Muscle of leg (tissue), 11 donors: ENCODE measurements around the gene CLCN5. TPM values are rescaled to one million over a fixed set of nuclear protein-coding genes. Genes with fewer than 3 reads are reported as not detected.

Source experiments
- DNase-seq: peaks from one replicate; pipeline ENCODE4 v3.0.0; 2013
- H3K27ac ChIP-seq: one replicate; pipeline ENCODE4 v1.5.1; 2013; ENCODE audit warnings: mild to moderate bottlenecking, low read length, control low read depth
- H3K27me3 ChIP-seq: one replicate; pipeline ENCODE4 v1.6.1; 2013; ENCODE audit warnings: low read length; ENCODE audit not compliant: control insufficient read depth, insufficient read depth
- H3K36me3 ChIP-seq: one replicate; pipeline ENCODE4 v1.6.1; 2013; ENCODE audit warnings: low read length; ENCODE audit not compliant: control insufficient read depth, insufficient read depth
- H3K4me1 ChIP-seq: one replicate; pipeline ENCODE4 v1.6.1; 2013; ENCODE audit warnings: low read length; ENCODE audit not compliant: control insufficient read depth, insufficient read depth
- H3K4me3 ChIP-seq: one replicate; pipeline ENCODE4 v1.5.1; 2013; ENCODE audit warnings: low read length, control low read depth
- H3K9me3 ChIP-seq: replicated peaks from 2 replicates; pipeline ENCODE4 v1.6.1; 2013; ENCODE audit warnings: low read depth, low read length; ENCODE audit not compliant: control insufficient read depth
- WGBS: methylation state at CpG from one replicate; pipeline ENCODE4 v1.1.5; 2013; ENCODE audit warnings: missing lambda C conversion rate; ENCODE audit not compliant: insufficient coverage; 5-methylcytosine and 5-hydroxymethylcytosine counted together
- polyA plus RNA-seq, 8 donors: library from polyadenylated mRNA; unstranded; fragments of 120-200 nt; gene quantifications; one replicate each; pipeline versions ENCODE4 v1.2.1 to v1.2.3, GENCODE V29; 2013; ENCODE audit warnings: inconsistent platforms in 1 of 8, low replicate concordance in 1 of 8; ENCODE audit not compliant: insufficient read length in 8 of 8, insufficient read depth in 1 of 8
- total RNA-seq: library from RNA; stranded (reverse); fragments of 120-200 nt; gene quantifications from one replicate; pipeline ENCODE4 v1.2.4, GENCODE V29; 2013

CLCN5 gene
- total and polyA plus RNA-seq, 9 donors = 70.4 to 107 (median 85.3) TPM

DNA sequence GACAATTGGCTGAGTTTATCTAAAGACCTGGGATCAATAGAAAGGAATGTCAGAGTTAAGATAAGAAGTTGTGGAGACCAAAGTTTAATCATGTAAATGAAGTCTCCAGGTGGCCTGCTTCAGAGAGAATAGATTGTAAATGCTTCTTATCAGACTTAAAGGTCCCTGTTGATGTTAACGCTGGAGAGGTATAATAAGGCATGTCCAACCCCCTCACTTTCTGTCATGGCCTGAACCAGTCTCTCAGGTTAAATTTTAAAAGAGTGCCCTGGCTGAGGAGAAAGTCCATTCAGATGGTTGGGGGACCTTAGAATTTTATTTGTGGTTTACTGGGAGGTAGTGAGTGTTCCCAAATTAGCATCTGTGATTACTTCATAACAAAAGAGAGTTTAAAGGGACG, 191.7 kb downstream of the CLCN5 start:
- 20% methylated on average over 1 of the region's 2 CpGs for WGBS
- Histone ChIP-seq H3K9me3 (no peaks in the 10 kb centered on the region), H3K36me3 (no peaks in the 10 kb centered on the region), H3K4me3 (no peak overlapping the region), H3K27me3 (peaks cover 2% of the 10 kb centered on the region), H3K4me1 (peaks cover 2% of the 10 kb centered on the region), H3K27ac (no peak overlapping the region)
- DNase-seq = no peak

DNA sequence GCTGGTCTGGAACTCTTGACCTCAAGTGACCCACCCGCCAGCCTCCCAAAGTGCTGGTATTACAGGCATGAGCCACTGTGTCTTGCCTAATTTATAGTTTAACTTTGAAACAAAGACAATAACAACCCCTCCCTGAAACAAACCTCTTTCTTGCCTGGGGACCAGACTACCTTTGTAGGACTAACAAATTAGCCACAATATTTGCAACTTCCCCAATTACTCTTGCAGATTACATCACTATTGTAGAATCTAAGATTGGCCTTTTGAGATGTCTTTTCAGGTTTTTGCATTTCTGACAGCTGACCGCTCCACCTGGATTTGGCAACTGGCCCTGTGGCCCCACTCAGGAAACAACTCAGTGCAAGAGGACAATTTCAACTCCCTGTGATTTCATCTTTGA, 193.6 kb downstream of the CLCN5 start:
- H3K36me3 ChIP-seq = no peaks in the 10 kb centered on the region
- H3K9me3 ChIP-seq = no peaks in the 10 kb centered on the region
- 88% methylated on average over 1 of the region's 2 CpGs for WGBS
- H3K27ac ChIP-seq = no peak overlapping the region
- peaks cover 3% of the 10 kb centered on the region for H3K27me3 ChIP-seq
- no peak for DNase-seq
- no peak overlapping the region for H3K4me3 ChIP-seq
- H3K4me1 ChIP-seq = peaks cover 2% of the 10 kb centered on the region

DNA sequence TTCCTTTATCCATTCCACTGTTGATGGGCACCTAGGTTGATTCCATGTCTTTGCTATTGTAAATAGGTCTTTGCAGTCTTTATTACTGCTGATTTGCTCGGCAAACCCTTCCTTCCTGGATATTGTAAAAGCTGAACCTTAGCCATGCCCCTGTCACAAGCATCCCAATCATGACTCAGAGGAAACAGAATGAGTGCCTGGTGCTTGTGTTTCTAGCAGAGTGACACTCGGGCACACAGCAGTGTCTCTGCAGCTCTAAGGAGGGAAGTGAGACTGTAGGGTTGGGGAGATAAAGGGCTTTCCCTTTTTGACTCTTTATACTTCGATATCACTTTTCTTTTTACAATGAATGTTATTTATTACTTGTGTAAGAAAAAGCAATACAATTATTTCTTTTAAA, 195.1 kb downstream of the CLCN5 start:
- Histone ChIP-seq H3K27ac (no peak overlapping the region), H3K27me3 (peaks cover 5% of the 10 kb centered on the region), H3K4me3 (no peak overlapping the region), H3K4me1 (no peaks in the 10 kb centered on the region), H3K36me3 (no peaks in the 10 kb centered on the region), H3K9me3 (no peaks in the 10 kb centered on the region)
- DNase-seq = no peak
- no CpG with 5 or more reads among the region's 3 CpGs for WGBS

DNA sequence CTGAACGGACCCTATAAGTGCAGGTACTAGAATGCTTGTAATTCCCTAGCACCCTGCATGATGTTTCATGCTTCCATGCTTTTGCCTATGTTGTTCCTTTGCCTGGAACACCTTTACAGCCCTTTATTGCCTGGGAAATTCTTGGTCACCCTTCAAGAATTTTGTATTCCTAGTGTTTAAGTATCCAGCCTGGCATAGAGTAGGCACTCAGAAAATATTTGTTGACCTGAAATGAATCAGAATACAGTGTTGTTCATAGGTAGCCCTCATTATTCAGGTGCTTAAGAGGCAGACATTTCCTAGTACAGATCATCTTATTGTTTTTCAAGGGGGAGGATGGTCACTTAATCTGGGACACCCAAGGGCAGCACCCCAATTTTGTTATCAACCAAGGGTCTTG, 203.1 kb downstream of the CLCN5 start:
- no peaks in the 10 kb centered on the region for H3K4me1 ChIP-seq
- H3K4me3 ChIP-seq = no peak overlapping the region

DNA sequence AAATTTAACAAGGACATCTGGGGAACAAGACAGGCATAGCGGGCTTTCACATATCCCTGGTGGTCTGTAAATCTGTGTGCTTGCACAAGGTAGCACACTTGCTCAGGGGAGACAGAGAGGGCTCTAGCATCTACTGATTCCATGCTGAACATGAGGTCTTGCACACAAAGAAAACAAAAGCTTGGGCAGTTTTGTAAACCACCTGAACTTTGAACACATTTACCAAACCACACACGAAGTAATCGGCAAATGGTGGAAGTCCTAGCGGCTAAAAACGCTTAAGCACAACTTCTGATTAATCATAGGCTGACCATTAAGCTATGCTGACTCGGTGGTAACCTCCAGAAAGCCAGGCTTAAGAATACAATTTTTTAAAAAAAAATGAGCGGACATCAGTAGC, 225.6 kb downstream of the CLCN5 start:
- no peak overlapping the region for H3K4me3 ChIP-seq
- WGBS = 100% methylated on average over 2 of the region's 7 CpGs
- DNase-seq = no peak
- H3K27ac ChIP-seq = no peak overlapping the region
- H3K27me3 ChIP-seq = peaks cover 19% of the 10 kb centered on the region
- no peaks in the 10 kb centered on the region for H3K4me1 ChIP-seq
- no peaks in the 10 kb centered on the region for H3K36me3 ChIP-seq
- H3K9me3 ChIP-seq = no peaks in the 10 kb centered on the region

More for the DNA sequence above, 203.1 kb downstream of the CLCN5 start:
- Histone ChIP-seq H3K27me3 (peaks cover 5% of the 10 kb centered on the region), H3K27ac (no peak overlapping the region), H3K9me3 (no peaks in the 10 kb centered on the region), H3K36me3 (no peaks in the 10 kb centered on the region)
- 60% methylated on average over 1 of the region's 1 CpG for WGBS
- no peak for DNase-seq

Other genes with a start within 250 kb of the CLCN5 start
- not detected for gene PAGE1, start 226.6 kb upstream of the CLCN5 start, total RNA-seq
- gene PAGE1, start 226.6 kb upstream of the CLCN5 start, polyA plus RNA-seq = not detected
- gene PAGE4, start 93.3 kb upstream of the CLCN5 start, total RNA-seq = 1.2 TPM
- not detected for gene PAGE4, start 93.3 kb upstream of the CLCN5 start, polyA plus RNA-seq
- gene USP27X, start 43.1 kb upstream of the CLCN5 start, total RNA-seq = 1.5 TPM
- gene USP27X, start 43.1 kb upstream of the CLCN5 start, polyA plus RNA-seq = 1 to 10 TPM; 2.7 to 4.2 (median 3.1) TPM